Activated naive CD4-positive, alpha-beta T cell treated with anti-CD3 and anti-CD28 coated beads, Interleukin-2, amount 50 U/mL, for 72 hours (primary cell): ENCODE data around the gene EPS8L2. TPM values are rescaled to one million over a fixed set of nuclear protein-coding genes. Genes with fewer than 3 reads are reported as not detected.

Source experiments
- ATAC-seq, 2 donors: fragments of 150-1000 bp; cut with Tn5 transposase; 2 replicates each; pipeline ENCODE4 v1.10.0; 2021; ENCODE audit warnings: mild to moderate bottlenecking in 2 of 2, moderate library complexity in 2 of 2
- DNase-seq, 2 donors: peaks; one replicate each; pipeline ENCODE4 v3.0.0; 2021 to 2022; ENCODE audit warnings: low spot score in 2 of 2
- H3K27ac Mint-ChIP-seq, 2 donors: one replicate each; pipeline ENCODE4 v1.8.0; 2022; ENCODE audit warnings: mild to moderate bottlenecking in 2 of 2, mixed read lengths in 2 of 2
- H3K36me3 Mint-ChIP-seq, 2 donors: one replicate each; pipeline ENCODE4 v1.8.0; 2022; ENCODE audit warnings: mixed read lengths in 2 of 2
- H3K9me3 Mint-ChIP-seq, 2 donors: one replicate each; pipeline ENCODE4 v1.8.0; 2022; ENCODE audit warnings: mixed read lengths in 2 of 2
- total RNA-seq, 2 donors: library from RNA; stranded (reverse); gene quantifications; one replicate each; pipeline ENCODE4 v1.2.3, GENCODE V29; 2022

The EPS8L2 gene
- total RNA-seq, 2 donors from 2014 or later = 2.4 to 34.1 TPM

GRCh38 chr11:760236-760635, 54.2 kb downstream of the EPS8L2 start:
- no peaks in the 10 kb centered on the region for H3K9me3 Mint-ChIP-seq
- peak overlapping the region in 1 of 2 donors; percentile 81 for H3K27ac Mint-ChIP-seq
- peaks cover 0 to 5% of the 10 kb centered on the region in 2 donors for H3K36me3 Mint-ChIP-seq
- DNase-seq = no peak
- no peak for ATAC-seq

DNA sequence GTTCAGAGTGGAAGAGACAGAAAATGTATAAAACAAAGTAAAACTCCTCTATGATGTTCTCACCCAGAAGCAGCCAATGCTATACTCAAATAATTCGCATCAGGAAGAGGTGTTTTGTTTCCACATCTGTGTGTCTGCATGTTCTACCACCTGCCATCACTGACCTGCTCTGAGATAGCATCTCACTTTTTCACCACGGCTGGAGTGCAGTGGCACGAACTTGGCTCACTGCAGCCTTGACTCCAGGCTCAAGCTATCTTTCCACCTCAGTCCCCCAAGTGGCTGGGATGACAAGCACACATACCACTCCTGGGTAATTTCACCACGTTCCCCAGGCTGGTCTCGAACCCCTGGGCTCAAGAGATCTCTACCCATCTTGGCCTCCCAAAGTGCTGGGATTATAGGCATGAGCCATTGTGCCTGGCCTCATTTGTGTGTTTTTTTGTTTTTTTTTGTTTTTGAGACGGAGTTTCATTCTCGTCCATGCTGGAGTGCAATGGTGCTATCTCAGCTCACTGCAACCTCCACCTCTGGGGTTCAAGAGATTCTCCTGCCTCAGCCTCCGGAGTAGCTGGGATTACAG, 55.6 kb downstream of the EPS8L2 start:
- peak overlapping the region; percentile 72 to 84 for H3K27ac Mint-ChIP-seq
- ATAC-seq (no peak), DNase-seq (no peak)
- H3K36me3 Mint-ChIP-seq = peaks cover 0 to 5% of the 10 kb centered on the region in 2 donors
- H3K9me3 Mint-ChIP-seq = no peaks in the 10 kb centered on the region

DNA sequence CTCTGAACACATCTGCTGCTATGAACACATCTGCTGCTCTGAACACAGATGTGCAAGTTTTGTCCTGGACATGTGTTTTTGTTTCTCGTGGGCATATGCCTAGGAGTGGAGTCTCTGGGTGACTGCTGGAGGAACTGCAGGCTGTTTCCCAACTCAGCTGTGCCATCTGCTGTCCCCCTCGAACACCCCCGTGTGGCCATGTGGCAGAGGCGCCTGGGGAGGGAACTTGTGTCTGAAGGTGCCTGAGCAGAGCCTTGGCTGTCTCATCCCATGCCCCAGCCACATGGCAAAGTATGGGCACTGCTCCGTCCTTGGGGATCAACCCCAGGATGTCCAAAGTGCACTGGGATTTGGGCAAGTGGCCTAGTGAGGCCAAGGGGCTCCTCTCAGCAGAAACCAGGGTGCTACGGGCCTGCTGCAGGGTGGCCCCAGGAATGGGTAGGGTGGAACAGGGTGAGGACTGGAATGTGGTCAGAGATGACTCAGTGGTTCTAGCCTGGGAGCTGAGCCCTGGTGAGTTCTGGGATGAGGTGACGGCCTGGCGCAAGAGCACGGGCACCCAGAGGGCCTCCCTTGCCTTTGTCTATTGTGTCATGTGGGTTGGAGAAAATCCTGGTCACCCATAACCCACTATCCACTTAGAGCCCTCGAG, 56.5 kb downstream of the EPS8L2 start:
- ATAC-seq = peak in 1 of 2 donors; percentile 25
- H3K36me3 Mint-ChIP-seq = peaks cover 0 to 2% of the 10 kb centered on the region in 2 donors
- no peak for DNase-seq

GRCh38 chr11:763073-763463, 57.0 kb downstream of the EPS8L2 start:
- ATAC-seq (no peak), DNase-seq (no peak)
- Mint-ChIP-seq H3K9me3 (no peaks in the 10 kb centered on the region), H3K27ac (peak overlapping the region in 1 of 2 donors; percentile 60), H3K36me3 (no peaks in the 10 kb centered on the region)

More for the DNA sequence above, 56.5 kb downstream of the EPS8L2 start:
- peak overlapping the region; percentile 60 to 72 for H3K27ac Mint-ChIP-seq
- H3K9me3 Mint-ChIP-seq = no peaks in the 10 kb centered on the region

DNA sequence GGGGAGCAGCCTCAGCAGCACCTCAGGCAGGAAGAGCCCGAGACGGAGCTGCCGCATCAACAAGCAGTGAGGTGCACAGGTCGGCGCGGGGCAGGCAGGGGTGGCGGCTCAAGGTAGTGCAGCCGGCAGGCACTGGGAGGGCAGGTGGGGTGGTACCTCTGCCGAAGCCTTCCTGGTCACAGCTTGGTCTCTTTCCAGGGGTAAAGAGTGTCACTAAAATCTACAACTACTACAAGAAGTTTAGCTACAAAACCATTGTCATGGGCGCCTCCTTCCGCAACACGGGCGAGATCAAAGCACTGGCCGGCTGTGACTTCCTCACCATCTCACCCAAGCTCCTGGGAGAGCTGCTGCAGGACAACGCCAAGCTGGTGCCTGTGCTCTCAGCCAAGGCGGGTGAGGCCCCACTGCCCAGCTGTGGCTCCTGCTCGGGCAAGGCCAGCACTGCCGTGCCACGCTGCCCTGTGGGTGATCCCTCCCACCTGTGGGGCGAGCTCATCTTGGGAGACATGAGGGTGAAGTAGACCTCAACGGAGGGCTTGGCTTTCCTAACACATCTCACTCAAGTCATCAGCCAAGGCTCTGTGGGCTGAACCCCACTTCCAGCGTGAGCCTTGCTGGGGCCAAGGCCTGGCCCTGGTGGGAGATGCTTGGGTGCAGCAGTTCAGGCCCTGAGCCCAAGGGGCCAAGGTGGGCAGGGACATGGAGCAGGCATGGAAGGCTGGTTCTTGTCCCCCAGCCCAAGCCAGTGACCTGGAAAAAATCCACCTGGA, 57.7 kb downstream of the EPS8L2 start:
- Mint-ChIP-seq H3K36me3 (no peaks in the 10 kb centered on the region), H3K9me3 (no peaks in the 10 kb centered on the region), H3K27ac (no peak overlapping the region)
- ATAC-seq (no peak), DNase-seq (no peak)

DNA sequence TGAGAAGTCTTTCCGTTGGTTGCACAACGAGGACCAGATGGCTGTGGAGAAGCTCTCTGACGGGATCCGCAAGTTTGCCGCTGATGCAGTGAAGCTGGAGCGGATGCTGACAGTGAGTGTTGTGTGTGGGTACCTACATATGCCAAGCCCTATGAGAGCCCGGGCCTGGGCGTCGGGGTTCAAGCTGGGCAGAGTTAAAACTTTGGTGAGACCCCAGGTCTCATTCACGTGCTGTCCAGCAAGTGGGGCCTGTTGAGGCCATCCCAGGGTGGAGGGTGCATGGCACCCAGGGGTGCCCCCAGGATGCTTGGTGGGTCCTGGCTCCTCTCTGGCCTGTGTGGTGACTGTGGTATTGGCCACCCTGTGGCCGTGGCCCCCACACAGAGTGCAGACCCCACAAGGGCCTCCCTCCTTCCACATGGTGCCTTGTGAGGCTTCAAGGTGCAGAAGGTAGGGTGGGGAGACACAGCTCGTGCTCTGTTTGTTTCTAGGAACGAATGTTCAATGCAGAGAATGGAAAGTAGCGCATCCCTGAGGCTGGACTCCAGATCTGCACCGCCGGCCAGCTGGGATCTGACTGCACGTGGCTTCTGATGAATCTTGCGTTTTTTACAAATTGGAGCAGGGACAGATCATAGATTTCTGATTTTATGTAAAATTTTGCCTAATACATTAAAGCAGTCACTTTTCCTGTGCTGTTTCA, 58.4 kb downstream of the EPS8L2 start:
- DNase-seq (no peak), ATAC-seq (peak in 1 of 2 donors; percentile 9)
- H3K27ac Mint-ChIP-seq = peak overlapping the region in 1 of 2 donors; percentile 36
- no peaks in the 10 kb centered on the region for H3K36me3 Mint-ChIP-seq
- no peaks in the 10 kb centered on the region for H3K9me3 Mint-ChIP-seq

DNA sequence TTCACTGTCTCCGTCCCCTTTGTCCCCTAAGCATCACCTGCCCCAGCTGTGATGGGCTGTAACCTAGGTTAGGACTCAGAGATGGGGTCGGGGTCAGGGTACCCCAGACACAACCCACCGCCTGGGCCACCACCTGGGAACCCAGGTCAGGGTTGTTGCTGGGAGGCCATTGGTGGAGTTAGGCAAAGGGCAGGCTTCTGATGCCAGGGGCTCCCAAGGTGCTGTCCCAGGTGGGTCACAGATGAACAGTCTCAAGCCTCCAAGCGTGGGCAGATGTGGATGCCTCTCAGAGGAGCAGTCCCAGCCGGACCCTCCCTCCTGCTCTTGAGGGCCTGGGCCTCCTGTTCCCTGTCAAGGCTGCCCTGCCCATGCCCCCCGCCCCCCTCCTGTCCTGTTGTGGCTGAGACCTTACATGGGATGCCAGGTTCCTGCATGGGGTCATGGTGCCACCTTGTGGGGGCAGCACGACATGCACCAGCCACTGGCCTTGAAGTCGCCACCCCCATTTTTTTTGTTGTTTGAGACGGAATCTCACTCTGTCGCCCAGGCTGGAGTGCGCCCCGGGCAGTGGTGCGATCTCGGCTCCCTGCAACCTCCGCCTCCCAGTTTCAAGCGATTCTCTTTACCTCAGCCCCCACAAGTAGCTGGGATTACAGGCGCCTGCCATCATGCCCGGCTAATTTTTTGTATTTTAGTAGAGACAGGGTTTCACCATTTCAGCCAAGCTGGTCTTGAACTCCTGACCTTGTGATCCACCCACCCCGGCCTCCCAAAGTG, 59.2 kb downstream of the EPS8L2 start:
- H3K27ac Mint-ChIP-seq = peak overlapping the region in 1 of 2 donors; percentile 19
- no peaks in the 10 kb centered on the region for H3K9me3 Mint-ChIP-seq
- DNase-seq (peak in 1 of 2 donors; percentile 56), ATAC-seq (peak; percentile 54 to 57)
- no peaks in the 10 kb centered on the region for H3K36me3 Mint-ChIP-seq

- DNase-seq (no peak), ATAC-seq (no peak)
- H3K27ac Mint-ChIP-seq = peak overlapping the region in 1 of 2 donors; percentile 19
- no peaks in the 10 kb centered on the region for H3K9me3 Mint-ChIP-seq
- no peaks in the 10 kb centered on the region for H3K36me3 Mint-ChIP-seq
Observed at GRCh38 chr11:765802-766091, 59.7 kb downstream of the EPS8L2 start.

DNA sequence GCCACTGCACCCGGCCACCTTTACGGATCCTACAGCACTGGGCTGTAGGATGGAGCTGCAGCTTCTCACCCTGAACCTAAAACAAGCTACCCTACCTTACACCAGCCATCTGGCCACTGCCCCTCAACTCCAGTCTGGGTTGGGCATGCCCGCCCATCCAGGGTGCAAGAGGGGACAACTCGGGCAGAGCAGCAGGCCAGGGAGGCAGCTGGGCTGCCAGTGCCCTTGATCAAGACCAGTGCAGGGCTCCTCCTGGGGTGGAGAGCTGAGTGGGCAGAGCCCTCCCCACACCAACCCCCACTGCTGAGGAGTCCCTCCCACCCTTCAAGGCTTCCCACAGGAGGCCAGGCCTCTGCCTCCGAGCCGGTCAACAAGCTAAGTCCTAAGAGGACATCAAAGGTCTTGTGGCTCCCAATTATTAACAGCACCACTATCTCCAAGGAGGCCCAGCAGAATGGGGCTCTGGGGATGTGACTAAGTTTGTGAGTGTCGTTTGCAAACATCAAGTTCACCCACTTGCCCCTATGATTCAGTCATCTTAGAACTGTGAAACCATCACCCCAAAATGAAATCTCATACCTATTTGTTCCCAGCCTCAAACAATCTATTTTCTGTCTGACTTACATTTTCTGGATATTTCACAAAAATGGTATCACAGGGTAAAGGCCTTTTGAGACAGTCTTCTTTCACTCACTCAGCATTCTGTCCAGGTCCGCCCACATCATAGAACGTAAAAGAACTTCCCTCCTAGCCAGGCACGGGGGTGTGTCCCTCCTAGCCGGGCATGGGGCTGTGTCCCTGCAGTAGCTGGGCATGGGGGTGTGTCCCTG, 60.3 kb downstream of the EPS8L2 start:
- Mint-ChIP-seq H3K36me3 (no peaks in the 10 kb centered on the region), H3K27ac (peak overlapping the region in 1 of 2 donors; percentile 19), H3K9me3 (no peaks in the 10 kb centered on the region)
- ATAC-seq (peak; percentile 23 to 58), DNase-seq (no peak)

- Mint-ChIP-seq H3K27ac (peak overlapping the region in 1 of 2 donors; percentile 19), H3K9me3 (no peaks in the 10 kb centered on the region), H3K36me3 (no peaks in the 10 kb centered on the region)
- DNase-seq (no peak), ATAC-seq (no peak)
Observed at GRCh38 chr11:766936-767210, 60.8 kb downstream of the EPS8L2 start.

- Mint-ChIP-seq H3K36me3 (no peaks in the 10 kb centered on the region), H3K9me3 (no peaks in the 10 kb centered on the region), H3K27ac (peak overlapping the region; percentile 19 to 29)
- DNase-seq (no peak), ATAC-seq (no peak)
Observed at GRCh38 chr11:767238-767637, 61.2 kb downstream of the EPS8L2 start.

- DNase-seq (no peak), ATAC-seq (no peak)
- Mint-ChIP-seq H3K27ac (peak overlapping the region in 1 of 2 donors; percentile 68), H3K36me3 (no peaks in the 10 kb centered on the region), H3K9me3 (no peaks in the 10 kb centered on the region)
Observed at GRCh38 chr11:769887-770641, 64.0 kb downstream of the EPS8L2 start.

DNA sequence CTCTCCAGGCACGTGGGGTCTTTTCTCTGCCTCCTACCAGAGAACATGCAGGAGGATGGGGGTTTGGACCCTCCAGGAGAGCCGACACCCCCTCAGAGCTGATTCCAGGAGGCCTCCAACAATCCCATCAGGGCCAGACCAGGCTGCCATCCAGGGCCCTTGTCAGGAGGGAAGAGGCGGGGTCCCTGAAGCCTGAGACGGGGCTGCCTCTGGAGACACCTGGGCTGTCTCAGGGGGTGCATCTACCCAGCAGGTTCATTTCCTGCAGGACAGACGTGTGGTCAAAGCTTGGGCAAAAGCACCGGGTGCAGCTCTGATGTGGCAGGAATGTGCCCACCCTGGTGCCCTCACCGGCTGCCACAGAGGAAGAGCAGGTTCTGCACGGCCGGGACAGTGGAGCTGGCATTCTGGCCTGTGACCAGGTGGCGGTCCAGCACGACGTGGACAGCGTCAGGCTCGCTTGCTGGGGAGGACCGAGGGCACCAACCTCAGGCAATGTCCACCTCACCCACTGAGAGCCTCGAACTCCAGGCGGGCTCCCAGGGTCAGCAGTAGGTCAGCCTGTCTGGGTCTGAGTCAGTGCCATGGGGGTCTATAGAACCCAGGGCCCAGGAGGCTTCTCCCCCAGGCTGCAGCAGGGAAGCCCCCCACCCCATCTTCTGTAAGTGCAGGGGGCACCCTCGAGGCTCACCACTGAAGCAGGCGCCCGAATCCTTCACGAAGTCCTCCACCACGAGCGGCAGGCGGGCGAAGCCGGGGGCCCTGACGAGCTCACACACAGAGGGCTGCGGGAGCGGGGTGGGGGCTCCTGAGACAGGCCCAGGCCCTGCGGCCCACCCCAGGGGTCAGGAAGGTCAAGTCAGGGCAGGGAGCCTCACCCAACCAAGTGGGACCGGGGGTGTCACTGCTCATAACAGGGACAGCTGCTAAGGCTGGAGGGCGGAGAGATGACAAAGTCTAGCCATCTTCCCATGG, 64.9 kb downstream of the EPS8L2 start:
- ATAC-seq (no peak), DNase-seq (no peak)
- Mint-ChIP-seq H3K9me3 (no peaks in the 10 kb centered on the region), H3K36me3 (no peaks in the 10 kb centered on the region), H3K27ac (no peak overlapping the region)

DNA sequence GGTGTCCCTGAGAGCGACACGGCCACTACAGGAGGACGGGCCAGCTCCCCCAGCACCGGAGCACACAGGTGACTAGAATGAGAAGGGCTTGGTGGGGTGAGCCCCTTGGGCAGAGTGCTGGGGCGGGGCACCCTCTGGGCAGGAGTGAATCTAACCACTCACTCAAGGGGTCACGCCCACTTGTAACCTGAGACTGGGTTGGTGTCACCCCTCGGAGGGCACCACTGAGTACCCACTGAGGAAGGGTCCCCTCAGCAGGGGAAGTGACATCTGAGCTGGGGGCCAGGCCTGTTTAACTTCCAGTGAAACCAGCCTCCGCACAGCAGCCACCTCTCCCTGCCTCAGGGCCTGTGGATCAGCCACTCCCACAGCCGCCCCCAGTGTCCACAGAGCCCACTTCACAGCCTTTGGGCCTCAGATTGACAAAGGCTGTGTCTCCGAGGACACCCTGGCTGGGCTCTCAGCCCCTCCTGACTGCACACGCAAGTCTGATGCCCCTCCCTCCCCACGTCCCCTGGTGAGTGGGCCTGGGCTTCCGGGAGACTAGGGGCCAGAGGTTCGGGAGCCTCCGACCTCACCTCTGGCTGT, 65.7 kb downstream of the EPS8L2 start:
- DNase-seq (no peak), ATAC-seq (no peak)
- no peaks in the 10 kb centered on the region for H3K36me3 Mint-ChIP-seq
- no peak overlapping the region for H3K27ac Mint-ChIP-seq
- H3K9me3 Mint-ChIP-seq = no peaks in the 10 kb centered on the region
